ENCODE measurements around the gene PTGER4. TPM values are rescaled to one million over a fixed set of nuclear protein-coding genes. Genes with fewer than 3 reads are reported as not detected.

The PTGER4 gene
- total RNA-seq, 1 donor, result 441 TPM

DNA sequence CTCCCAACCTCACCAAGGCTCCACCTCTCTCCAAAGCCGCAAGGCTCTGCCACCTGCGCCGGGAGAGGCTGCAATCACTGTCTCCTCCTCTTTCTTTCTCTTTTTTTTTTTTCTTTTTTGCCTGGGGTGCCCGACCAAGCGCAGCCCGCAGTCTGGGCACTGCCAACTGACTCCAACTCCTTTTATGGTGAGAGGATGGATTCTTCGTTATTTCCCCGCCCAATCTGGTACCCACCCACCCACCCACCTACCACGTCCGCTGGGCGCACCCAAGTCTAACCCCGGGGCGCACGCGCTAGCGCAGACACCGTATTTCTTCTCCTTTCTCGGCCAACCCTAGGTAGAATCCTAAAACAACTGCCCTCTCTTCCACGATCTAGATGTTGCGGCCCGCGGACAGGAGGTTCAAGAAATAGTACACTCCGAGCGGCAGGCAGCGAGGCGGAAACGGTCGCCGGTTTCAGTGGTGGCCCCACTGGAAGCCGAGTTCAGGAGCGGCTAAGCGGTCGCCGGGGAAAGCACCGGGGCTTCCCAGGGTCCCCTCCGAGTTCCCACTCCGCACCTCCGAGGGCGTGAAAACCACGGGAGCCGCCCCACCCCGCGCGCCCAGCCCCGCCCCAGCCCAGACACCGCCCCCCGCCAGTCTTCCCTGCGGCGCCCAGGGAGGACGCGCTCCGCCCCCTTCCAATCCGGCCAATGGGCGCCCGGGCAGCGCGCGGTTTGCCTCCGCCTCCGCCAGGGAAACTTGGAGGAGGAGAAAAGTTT, 385 bp upstream of the PTGER4 start:
- H3K4me3 ChIP-seq (ENCODE audit: low read length), result peak overlapping the region; percentile 87
- H3K9me3 ChIP-seq (ENCODE audit: low read depth, low read length), result no peaks in the 10 kb centered on the region
- H3K4me1 ChIP-seq (ENCODE audit: insufficient read depth, low read length), result peaks cover 59% of the 10 kb centered on the region
- H3K27me3 ChIP-seq (ENCODE audit: insufficient read depth, low read length), result no peaks in the 10 kb centered on the region

DNA sequence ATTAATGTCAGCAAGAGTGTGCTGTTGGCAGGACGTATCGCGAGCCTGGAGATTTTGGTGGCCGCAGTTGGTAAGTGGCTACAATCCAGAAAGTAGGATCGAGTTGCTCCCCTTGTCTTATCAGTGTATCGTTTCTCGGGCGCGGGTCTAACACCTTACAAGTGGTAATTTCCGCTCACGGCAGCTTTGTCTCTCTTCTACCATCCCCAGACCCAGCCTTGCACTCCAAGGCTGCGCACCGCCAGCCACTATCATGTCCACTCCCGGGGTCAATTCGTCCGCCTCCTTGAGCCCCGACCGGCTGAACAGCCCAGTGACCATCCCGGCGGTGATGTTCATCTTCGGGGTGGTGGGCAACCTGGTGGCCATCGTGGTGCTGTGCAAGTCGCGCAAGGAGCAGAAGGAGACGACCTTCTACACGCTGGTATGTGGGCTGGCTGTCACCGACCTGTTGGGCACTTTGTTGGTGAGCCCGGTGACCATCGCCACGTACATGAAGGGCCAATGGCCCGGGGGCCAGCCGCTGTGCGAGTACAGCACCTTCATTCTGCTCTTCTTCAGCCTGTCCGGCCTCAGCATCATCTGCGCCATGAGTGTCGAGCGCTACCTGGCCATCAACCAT, 1.1 kb downstream of the PTGER4 start:
- Histone ChIP-seq H3K4me3 (ENCODE audit: low read length) (peak overlapping the region; percentile 87), H3K4me1 (ENCODE audit: insufficient read depth, low read length) (peaks cover 62% of the 10 kb centered on the region), H3K27me3 (ENCODE audit: insufficient read depth, low read length) (no peaks in the 10 kb centered on the region), H3K9me3 (ENCODE audit: low read depth, low read length) (no peaks in the 10 kb centered on the region)

DNA sequence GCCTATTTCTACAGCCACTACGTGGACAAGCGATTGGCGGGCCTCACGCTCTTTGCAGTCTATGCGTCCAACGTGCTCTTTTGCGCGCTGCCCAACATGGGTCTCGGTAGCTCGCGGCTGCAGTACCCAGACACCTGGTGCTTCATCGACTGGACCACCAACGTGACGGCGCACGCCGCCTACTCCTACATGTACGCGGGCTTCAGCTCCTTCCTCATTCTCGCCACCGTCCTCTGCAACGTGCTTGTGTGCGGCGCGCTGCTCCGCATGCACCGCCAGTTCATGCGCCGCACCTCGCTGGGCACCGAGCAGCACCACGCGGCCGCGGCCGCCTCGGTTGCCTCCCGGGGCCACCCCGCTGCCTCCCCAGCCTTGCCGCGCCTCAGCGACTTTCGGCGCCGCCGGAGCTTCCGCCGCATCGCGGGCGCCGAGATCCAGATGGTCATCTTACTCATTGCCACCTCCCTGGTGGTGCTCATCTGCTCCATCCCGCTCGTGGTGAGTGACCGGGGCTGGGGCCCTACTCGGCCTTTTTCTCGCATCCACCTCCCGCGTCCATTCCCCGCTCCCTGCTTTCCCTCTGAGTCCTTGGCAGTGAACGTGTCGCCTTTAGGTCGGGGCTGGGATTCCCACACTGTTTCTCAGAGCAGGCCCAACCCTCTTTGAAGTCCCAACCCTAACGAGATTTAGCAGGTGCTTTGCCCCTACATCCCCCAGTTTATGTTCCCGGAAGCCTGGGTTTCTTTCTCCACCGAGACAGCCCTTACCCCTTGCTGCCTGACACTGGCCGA, 1.8 kb downstream of the PTGER4 start:
- no peaks in the 10 kb centered on the region for H3K9me3 ChIP-seq (ENCODE audit: low read depth, low read length)
- H3K27me3 ChIP-seq (ENCODE audit: insufficient read depth, low read length), result no peaks in the 10 kb centered on the region
- peak overlapping the region; percentile 87 for H3K4me3 ChIP-seq (ENCODE audit: low read length)
- H3K4me1 ChIP-seq (ENCODE audit: insufficient read depth, low read length), result peaks cover 61% of the 10 kb centered on the region

DNA sequence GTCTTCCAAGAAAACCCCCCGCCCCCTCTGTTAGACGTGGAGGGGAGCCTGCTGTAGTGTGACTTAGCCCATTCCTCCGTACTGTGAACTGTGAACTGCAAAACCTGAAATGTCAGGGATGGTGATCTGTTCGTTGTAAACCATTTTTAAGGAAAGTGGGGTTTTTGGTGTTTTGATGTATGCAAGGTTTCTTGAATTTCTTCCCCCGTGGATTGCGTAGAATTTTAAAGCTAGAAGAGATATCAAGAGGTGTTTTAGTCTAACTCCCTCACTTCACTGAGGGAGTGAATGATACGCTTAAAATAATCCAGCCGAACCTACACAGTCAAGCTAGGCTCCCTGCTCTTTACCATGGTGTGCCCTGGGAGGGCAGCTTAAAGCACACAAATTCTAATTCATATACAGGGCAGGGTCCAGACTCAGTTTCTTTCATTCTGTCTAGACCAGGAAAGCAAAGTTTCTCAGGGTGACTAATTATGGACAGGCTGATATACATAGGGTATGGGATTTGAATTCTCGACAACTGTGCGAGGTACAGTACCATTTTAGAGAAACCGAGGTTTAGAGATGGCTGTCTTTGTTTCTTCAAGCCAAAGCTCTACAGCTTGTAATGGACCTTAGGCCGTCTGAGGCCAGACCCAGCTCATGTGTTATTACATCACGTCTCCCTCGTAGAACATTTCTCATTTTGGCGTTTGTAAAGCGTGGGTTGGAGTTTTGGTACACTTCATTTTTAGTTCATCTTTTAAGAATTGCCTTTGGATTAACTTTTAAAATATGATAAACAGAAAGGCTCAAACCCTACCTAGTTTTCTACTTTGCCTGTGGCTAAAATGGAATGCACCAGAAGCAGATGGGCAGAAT, 2.7 kb downstream of the PTGER4 start:
- Histone ChIP-seq H3K4me1 (ENCODE audit: insufficient read depth, low read length) (peaks cover 61% of the 10 kb centered on the region), H3K9me3 (ENCODE audit: low read depth, low read length) (no peaks in the 10 kb centered on the region), H3K4me3 (ENCODE audit: low read length) (peak overlapping the region; percentile 87), H3K27me3 (ENCODE audit: insufficient read depth, low read length) (no peaks in the 10 kb centered on the region)

DNA sequence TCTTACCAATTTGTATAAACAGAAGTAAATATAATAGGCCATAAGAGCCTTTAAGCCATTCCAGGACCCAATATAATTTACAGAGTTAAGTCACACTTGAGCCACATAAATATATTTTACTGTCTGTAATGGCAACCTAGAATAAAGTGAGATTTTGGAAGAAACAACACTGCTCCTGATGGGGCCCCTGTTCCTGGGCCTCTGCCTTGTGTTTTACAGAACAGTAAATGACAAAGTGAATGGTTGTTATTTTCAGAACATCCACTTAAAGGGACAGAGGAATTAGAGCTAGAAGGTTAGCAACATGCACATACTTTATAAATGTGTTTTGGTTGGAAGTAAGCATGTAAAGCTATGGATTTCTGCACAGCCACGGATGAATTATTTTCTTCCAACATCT, 3.6 kb downstream of the PTGER4 start:
- Histone ChIP-seq H3K27me3 (ENCODE audit: insufficient read depth, low read length) (no peaks in the 10 kb centered on the region), H3K4me3 (ENCODE audit: low read length) (peak overlapping the region; percentile 87), H3K4me1 (ENCODE audit: insufficient read depth, low read length) (peaks cover 69% of the 10 kb centered on the region)

DNA sequence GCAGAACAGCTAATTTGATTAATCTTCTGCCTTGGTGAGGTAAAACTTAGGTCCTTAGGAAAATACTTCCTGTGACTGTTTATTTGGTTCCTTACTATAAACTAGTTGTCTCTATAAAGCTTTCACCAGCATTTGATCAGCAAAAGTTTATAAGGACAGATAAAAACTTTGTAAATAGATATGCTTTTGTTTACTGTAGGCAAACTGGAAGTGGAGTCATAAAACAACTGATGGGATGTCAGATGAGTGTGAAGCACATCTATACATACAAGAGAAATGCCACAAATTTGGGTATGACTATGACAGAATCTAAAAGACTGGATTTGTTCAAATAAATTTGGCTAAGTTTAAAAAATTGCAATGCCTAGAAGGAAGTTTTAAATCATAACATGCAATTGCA, 5.5 kb downstream of the PTGER4 start:
- no peaks in the 10 kb centered on the region for H3K27me3 ChIP-seq (ENCODE audit: insufficient read depth, low read length)
- peak overlapping the region; percentile 2 for H3K4me3 ChIP-seq (ENCODE audit: low read length)
- no peaks in the 10 kb centered on the region for H3K9me3 ChIP-seq (ENCODE audit: low read depth, low read length)
- H3K4me1 ChIP-seq (ENCODE audit: insufficient read depth, low read length), result peaks cover 72% of the 10 kb centered on the region

More for the DNA sequence above, 3.6 kb downstream of the PTGER4 start:
- no peaks in the 10 kb centered on the region for H3K9me3 ChIP-seq (ENCODE audit: low read depth, low read length)

DNA sequence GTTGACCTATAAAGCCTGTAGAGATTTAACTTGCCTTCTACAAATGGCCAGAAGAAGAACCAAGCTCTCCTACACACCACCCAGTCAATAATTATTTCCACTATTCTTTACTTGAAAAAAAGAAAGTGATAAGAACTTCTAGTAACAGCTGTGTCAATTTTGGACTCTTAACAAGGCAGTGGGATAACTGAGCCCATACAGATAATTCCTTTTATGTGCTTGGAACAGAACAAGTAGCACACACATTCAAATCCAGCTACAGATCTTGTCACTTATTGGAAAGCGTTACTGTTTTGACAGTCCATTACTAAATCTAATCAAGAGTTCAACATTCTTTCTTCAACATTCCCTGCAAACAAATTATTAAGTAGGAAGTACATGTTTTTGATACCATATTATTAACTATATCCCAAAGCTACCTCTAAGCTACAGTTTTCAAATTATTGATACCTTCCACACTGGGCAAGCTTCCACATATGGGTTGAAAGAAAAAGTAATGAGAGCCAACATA, 6.3 kb downstream of the PTGER4 start:
- H3K27me3 ChIP-seq (ENCODE audit: insufficient read depth, low read length), result no peaks in the 10 kb centered on the region
- H3K4me1 ChIP-seq (ENCODE audit: insufficient read depth, low read length), result peaks cover 73% of the 10 kb centered on the region
- H3K9me3 ChIP-seq (ENCODE audit: low read depth, low read length), result no peaks in the 10 kb centered on the region
- H3K4me3 ChIP-seq (ENCODE audit: low read length), result no peak overlapping the region

DNA sequence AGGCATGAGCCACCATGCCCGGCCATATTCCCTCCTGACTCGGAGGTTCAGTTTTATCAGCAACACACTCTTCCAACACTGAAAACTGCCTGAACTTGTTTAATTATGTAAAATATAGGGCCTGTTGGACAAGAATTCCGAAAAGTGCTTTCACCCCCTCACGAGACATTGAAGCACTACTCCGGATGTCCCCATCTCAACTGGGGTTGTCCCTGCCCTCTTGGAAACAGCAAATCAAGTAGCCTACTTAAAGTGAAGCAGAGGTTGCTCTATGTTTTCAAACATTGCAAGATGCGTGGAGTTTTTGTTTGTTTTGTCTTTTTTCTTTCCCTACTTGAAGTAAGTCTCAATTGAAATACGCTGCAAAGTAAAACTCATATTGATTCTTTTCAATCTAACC, 7.6 kb downstream of the PTGER4 start:
- Histone ChIP-seq H3K9me3 (ENCODE audit: low read depth, low read length) (no peaks in the 10 kb centered on the region), H3K4me1 (ENCODE audit: insufficient read depth, low read length) (peaks cover 65% of the 10 kb centered on the region), H3K4me3 (ENCODE audit: low read length) (no peak overlapping the region), H3K27me3 (ENCODE audit: insufficient read depth, low read length) (no peaks in the 10 kb centered on the region)

DNA sequence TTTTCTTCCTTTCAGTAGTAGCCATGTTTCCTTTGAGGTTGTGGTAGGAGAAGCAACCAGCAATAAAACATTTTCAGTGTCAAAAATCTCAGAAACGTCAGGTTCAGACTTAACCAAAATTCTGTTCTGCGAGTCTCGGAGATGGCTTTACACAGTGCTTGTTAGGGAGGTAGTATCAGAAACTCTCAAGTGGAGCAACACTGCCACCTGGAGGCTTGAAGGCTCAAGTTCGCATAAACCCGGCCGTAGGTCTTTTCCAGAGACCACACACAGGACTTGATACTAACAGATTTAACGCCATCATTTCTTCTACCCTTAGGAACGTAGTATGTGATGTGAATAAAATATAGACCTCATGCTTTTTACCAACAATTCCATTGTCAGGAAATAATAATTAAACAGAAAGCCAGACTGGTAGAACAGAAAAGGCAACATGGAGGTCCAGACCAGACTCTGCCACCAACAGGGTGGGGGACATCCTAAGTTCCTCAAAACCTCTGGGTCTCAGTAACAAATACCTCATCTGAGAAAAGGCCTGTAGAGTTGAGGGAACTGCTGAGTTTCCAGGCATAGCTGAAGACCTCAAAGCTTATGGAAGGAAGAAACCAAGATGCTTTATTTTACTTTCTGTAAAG, 8.5 kb downstream of the PTGER4 start:
- no peaks in the 10 kb centered on the region for H3K27me3 ChIP-seq (ENCODE audit: insufficient read depth, low read length)
- H3K4me3 ChIP-seq (ENCODE audit: low read length), result no peak overlapping the region
- peaks cover 58% of the 10 kb centered on the region for H3K4me1 ChIP-seq (ENCODE audit: insufficient read depth, low read length)
- no peaks in the 10 kb centered on the region for H3K9me3 ChIP-seq (ENCODE audit: low read depth, low read length)

DNA sequence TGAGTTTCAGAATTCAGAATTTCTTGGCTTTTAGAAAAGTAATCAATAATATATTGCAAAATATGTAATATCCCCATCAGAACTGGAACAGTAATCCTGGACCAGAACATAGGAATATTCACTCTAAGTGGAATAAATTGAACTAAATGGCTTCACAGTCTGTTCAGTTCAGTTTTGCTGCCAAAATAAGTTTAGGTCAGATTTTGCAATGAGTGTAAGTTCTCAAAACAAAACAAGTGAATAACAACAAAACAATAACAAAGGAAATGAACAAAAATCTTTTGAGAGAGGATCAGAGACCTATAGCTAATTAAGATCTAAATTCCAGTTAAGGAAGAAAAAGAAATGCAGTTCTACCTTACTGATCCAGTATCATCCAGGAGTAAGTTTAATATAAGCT, 9.3 kb downstream of the PTGER4 start:
- no peaks in the 10 kb centered on the region for H3K27me3 ChIP-seq (ENCODE audit: insufficient read depth, low read length)
- H3K4me3 ChIP-seq (ENCODE audit: low read length), result no peak overlapping the region
- peaks cover 53% of the 10 kb centered on the region for H3K4me1 ChIP-seq (ENCODE audit: insufficient read depth, low read length)
- H3K9me3 ChIP-seq (ENCODE audit: low read depth, low read length), result no peaks in the 10 kb centered on the region

DNA sequence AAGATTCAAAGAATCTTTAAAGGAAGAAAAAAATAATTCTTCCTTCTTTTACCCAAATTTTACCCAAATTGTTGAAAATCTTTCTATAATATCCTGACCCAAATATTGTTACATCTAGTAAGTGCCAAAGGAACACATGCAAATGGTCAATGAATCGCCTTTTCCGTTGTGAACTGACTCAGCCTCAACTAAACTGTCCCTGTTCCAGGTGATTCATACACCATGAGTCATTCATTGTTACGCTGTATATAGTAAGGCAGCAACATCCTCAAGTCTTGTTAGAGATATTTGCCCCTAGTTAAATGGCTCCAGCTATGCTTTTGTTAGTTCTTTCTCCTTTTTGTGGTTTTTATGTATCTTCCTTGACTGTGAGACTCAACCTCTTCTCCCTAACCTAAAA, 9.7 kb downstream of the PTGER4 start:
- no peak overlapping the region for H3K4me3 ChIP-seq (ENCODE audit: low read length)
- H3K4me1 ChIP-seq (ENCODE audit: insufficient read depth, low read length), result peaks cover 48% of the 10 kb centered on the region
- H3K27me3 ChIP-seq (ENCODE audit: insufficient read depth, low read length), result no peaks in the 10 kb centered on the region
- H3K9me3 ChIP-seq (ENCODE audit: low read depth, low read length), result no peaks in the 10 kb centered on the region

DNA sequence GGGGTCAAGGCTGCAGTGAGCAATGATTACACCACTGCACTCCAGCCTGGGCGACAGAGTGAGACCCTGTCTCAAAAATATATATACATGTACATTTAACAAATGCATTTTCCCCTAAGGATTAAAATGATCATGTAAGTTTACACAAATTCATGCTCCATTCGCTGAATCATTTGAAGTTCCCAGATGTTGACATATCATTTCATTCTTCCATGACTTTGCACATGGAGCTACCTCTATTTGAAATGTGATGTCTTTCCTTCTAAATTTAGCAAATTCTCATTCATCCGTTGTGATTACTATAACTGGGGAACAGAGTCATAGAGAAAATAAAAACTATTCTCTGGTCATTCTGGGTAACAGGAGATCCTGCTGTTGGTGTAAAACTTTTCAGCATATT, 10.6 kb downstream of the PTGER4 start:
- no peaks in the 10 kb centered on the region for H3K27me3 ChIP-seq (ENCODE audit: insufficient read depth, low read length)
- peaks cover 40% of the 10 kb centered on the region for H3K4me1 ChIP-seq (ENCODE audit: insufficient read depth, low read length)
- no peak overlapping the region for H3K4me3 ChIP-seq (ENCODE audit: low read length)
- H3K9me3 ChIP-seq (ENCODE audit: low read depth, low read length), result no peaks in the 10 kb centered on the region

DNA sequence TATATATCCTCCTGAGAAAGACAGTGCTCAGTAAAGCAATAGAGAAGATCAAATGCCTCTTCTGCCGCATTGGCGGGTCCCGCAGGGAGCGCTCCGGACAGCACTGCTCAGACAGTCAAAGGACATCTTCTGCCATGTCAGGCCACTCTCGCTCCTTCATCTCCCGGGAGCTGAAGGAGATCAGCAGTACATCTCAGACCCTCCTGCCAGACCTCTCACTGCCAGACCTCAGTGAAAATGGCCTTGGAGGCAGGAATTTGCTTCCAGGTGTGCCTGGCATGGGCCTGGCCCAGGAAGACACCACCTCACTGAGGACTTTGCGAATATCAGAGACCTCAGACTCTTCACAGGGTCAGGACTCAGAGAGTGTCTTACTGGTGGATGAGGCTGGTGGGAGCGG, 12.2 kb downstream of the PTGER4 start:
- Histone ChIP-seq H3K9me3 (ENCODE audit: low read depth, low read length) (no peaks in the 10 kb centered on the region), H3K4me3 (ENCODE audit: low read length) (no peak overlapping the region), H3K27me3 (ENCODE audit: insufficient read depth, low read length) (no peaks in the 10 kb centered on the region), H3K4me1 (ENCODE audit: insufficient read depth, low read length) (peaks cover 25% of the 10 kb centered on the region)

DNA sequence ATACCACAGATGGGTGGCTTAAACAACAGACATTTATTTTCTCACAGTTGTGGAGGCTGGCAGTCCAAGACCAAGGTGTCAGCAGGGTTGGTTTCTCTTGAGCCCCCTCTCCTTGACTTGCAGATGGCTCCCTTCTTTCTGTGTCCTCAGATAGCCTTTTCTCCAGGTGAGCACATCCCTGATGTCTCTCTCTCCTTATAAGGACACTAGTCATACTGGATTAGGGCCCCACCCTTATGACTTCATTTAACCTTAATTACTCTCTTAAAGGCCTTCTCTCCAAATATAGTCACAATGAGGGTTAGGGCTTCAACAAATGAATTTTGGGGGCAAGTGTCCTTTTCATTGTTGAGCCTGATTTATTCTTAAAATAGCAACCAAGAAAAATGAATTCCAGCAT, 14.7 kb downstream of the PTGER4 start:
- Histone ChIP-seq H3K9me3 (ENCODE audit: low read depth, low read length) (no peaks in the 10 kb centered on the region), H3K4me3 (ENCODE audit: low read length) (no peak overlapping the region), H3K4me1 (ENCODE audit: insufficient read depth, low read length) (peaks cover 7% of the 10 kb centered on the region), H3K27me3 (ENCODE audit: insufficient read depth, low read length) (no peaks in the 10 kb centered on the region)
